ENCODE data around the gene CAAP1. TPM values are rescaled to one million over a fixed set of nuclear protein-coding genes. Genes with fewer than 3 reads are reported as not detected.

Gene CAAP1
- total RNA-seq, 2 donors from 2014 or later: 11.0 to 17.7 TPM

DNA sequence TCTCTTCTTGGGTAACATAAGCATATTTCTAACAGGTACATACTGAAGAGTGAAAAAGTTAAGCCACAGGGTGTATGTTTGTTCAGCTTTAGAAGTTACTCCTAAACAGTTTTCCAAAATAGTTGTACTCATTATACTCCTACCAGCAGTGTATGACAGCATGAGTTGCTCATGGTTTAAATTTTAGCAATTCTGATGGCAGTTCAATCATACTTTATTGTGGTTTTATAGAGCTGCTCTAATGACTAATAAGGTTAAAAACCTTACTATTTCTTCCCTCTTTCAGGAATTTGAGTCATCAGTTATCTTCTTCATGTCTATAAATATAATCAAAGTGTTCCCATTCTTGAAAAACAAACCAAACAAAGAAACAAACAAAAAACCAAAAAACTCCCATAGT is 81.5 kb downstream of the CAAP1 start:
- H3K4me1 Mint-ChIP-seq: no peaks in the 10 kb centered on the region
- DNase-seq: no peak
- ATAC-seq: no peak
- no peaks in the 10 kb centered on the region for H3K27me3 Mint-ChIP-seq
- H3K4me3 Mint-ChIP-seq: no peak overlapping the region
- H3K36me3 Mint-ChIP-seq (ENCODE audit: low read depth): peaks cover 3% of the 10 kb centered on the region
- no peaks in the 10 kb centered on the region for H3K9me3 ChIP-seq (ENCODE audit: control insufficient read depth, low read length, poor library complexity, severe bottlenecking)
- no peak overlapping the region for H3K27ac Mint-ChIP-seq

DNA sequence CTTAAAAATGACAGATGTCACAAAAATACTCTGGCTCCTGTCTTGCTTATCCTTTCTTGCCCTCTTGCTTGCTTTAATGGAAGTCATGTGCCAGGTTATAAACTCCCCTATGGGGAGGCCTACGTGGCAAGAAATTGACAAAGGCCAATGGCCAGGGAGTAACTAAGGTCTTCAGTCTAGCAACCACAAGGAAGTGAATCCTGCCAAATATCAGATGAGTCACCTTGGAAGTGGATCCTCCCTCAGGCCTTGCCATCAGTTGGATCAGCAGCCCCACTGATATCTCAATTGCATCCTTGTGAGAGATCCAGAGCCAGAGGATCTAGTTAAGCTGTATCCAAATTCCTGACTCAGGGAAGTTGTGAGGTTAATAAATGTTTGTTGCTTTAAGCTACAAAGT is 82.8 kb downstream of the CAAP1 start:
- H3K4me3 Mint-ChIP-seq: no peak overlapping the region
- no peaks in the 10 kb centered on the region for H3K4me1 Mint-ChIP-seq
- peaks cover 3% of the 10 kb centered on the region for H3K36me3 Mint-ChIP-seq (ENCODE audit: low read depth)
- ATAC-seq (no peak), DNase-seq (no peak)
- no peak overlapping the region for H3K27ac Mint-ChIP-seq
- H3K9me3 ChIP-seq (ENCODE audit: control insufficient read depth, low read length, poor library complexity, severe bottlenecking): no peaks in the 10 kb centered on the region
- peaks cover 5% of the 10 kb centered on the region for H3K27me3 Mint-ChIP-seq

DNA sequence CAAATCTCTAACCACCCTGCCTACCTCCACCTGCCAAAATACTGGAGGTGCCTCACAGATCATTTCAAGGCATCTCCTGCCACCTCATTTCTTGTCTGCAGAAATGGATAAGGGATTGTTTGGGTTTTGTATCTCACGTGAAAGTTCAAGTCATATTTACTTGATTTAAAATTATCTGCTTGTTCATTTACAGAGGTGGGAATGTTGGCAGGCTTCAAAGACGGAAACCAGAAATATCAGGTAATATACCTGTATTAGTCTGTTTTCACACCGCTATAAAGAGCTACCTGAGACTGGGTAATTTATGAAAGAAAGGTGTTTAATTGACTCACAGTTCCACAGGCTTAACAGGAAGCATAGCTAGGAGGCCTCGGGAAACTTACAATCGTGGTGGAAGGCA is 85.4 kb downstream of the CAAP1 start:
- H3K9me3 ChIP-seq (ENCODE audit: control insufficient read depth, low read length, poor library complexity, severe bottlenecking): no peaks in the 10 kb centered on the region
- no peak for DNase-seq
- Mint-ChIP-seq H3K4me1 (no peaks in the 10 kb centered on the region), H3K27me3 (peaks cover 5% of the 10 kb centered on the region), H3K27ac (no peak overlapping the region), H3K36me3 (ENCODE audit: low read depth) (no peaks in the 10 kb centered on the region), H3K4me3 (no peak overlapping the region)
- ATAC-seq: no peak

DNA sequence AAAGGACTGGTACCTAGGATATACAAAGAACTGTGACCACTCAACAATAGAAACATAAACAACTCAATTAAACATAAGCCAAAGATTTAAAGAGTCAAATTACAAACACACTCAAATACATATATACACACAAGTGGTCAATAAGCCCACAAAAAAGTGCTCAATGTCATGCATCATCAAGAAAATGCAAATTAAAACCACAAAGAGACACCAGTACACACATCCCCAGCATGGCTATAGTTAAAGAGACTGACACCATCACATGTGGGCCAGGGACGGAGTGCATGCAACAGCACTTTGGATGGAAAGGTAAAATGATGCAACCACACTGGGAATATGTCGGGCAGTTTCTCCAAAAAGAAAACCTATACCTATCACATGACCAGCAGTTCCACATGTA is 89.7 kb downstream of the CAAP1 start:
- H3K27ac Mint-ChIP-seq: no peak overlapping the region
- H3K27me3 Mint-ChIP-seq: peaks cover 5% of the 10 kb centered on the region
- H3K36me3 Mint-ChIP-seq (ENCODE audit: low read depth): no peaks in the 10 kb centered on the region
- H3K4me1 Mint-ChIP-seq: no peaks in the 10 kb centered on the region
- H3K4me3 Mint-ChIP-seq: no peak overlapping the region
- ATAC-seq (no peak), DNase-seq (no peak)
- H3K9me3 ChIP-seq (ENCODE audit: control insufficient read depth, low read length, poor library complexity, severe bottlenecking): no peaks in the 10 kb centered on the region

DNA sequence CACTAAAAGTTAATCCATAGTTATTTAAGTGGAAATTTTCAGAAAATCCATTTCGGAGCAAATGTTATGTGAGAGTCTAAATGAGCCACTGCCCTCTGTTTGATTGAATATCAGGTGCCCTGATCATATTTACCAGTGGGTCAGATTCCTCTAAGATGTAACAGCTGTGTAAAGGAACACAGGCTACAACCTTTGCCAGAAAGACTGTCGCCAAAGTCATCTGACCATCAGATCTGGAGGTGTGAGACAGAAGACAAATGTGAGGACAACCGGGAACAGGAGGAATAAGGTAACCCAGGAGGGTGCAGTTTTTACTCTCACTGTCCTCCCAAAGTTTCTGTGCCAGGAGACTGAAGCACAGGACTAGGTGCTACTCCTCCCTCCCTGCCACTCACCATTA is 90.8 kb downstream of the CAAP1 start:
- Mint-ChIP-seq H3K4me1 (no peaks in the 10 kb centered on the region), H3K4me3 (no peak overlapping the region), H3K27me3 (peaks cover 5% of the 10 kb centered on the region), H3K36me3 (ENCODE audit: low read depth) (no peaks in the 10 kb centered on the region), H3K27ac (no peak overlapping the region)
- ATAC-seq (no peak), DNase-seq (no peak)
- H3K9me3 ChIP-seq (ENCODE audit: control insufficient read depth, low read length, poor library complexity, severe bottlenecking): no peaks in the 10 kb centered on the region

DNA sequence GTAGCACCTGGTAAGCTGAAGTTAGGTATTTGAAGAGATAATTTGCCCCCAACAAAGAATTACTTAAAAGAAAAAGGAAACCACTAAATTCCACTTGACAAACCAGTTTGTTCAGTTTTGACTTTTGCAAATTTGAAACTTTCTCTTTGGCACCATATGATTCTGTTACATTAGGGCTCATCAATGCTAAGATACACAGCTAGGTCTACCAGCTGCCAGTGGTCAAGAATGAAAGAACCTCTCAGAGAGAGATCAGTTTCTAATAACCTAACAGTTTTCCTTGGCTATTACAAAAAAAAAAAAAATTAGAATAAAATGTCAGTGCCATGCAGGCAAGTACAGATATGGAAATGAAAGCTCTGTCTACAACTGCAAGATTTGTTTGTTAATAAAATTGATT is 92.3 kb downstream of the CAAP1 start:
- no peaks in the 10 kb centered on the region for H3K27me3 Mint-ChIP-seq
- H3K4me1 Mint-ChIP-seq: no peaks in the 10 kb centered on the region
- H3K4me3 Mint-ChIP-seq: no peak overlapping the region
- ATAC-seq (no peak), DNase-seq (no peak)
- no peak overlapping the region for H3K27ac Mint-ChIP-seq
- H3K9me3 ChIP-seq (ENCODE audit: control insufficient read depth, low read length, poor library complexity, severe bottlenecking): no peaks in the 10 kb centered on the region
- H3K36me3 Mint-ChIP-seq (ENCODE audit: low read depth): no peaks in the 10 kb centered on the region

DNA sequence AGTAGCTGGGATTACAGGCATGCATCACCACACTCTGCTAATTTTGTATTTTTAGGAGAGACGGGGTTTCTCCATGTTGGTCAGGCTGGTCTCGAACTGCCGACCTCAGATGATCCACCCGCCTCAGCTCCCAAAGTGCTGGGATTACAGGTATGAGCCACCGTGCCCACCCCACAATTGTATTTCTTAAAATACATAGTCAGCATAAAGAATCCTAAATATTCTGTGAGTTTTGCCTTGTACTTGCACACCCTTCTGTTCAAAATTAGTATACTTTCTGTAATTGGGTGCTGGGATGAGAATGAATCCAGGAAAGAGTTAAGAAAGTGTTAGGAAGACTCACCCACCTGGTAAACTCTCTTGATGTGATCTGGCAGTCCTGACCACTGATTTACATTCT is 101.3 kb downstream of the CAAP1 start:
- Mint-ChIP-seq H3K4me3 (no peak overlapping the region), H3K27ac (no peak overlapping the region), H3K36me3 (ENCODE audit: low read depth) (no peaks in the 10 kb centered on the region), H3K4me1 (no peaks in the 10 kb centered on the region), H3K27me3 (no peaks in the 10 kb centered on the region)
- no peak for ATAC-seq
- H3K9me3 ChIP-seq (ENCODE audit: control insufficient read depth, low read length, poor library complexity, severe bottlenecking): no peaks in the 10 kb centered on the region
- no peak for DNase-seq

Other genes with a start within 250 kb of the CAAP1 start
- gene PLAA, start 54.4 kb upstream of the CAAP1 start, total RNA-seq: 10 to 100 TPM; 28.6 to 32.9 TPM
- gene IFT74, start 63.6 kb upstream of the CAAP1 start, total RNA-seq: 1 to 10 TPM; 4.7 to 8.9 TPM
- not detected for gene LRRC19, start 112.9 kb upstream of the CAAP1 start, total RNA-seq
- not detected for gene TEK, start 216.4 kb upstream of the CAAP1 start, total RNA-seq

Data from T-helper 17 cell (primary cell).